NCI-H1417 (cell line): ENCODE data around the gene MTMR3.

Source experiments
- DNase-seq, 3 experiments: peaks; one replicate each; lab custom pipeline; 2025; lab: John Stamatoyannopoulos, UW

The MTMR3 gene

DNA sequence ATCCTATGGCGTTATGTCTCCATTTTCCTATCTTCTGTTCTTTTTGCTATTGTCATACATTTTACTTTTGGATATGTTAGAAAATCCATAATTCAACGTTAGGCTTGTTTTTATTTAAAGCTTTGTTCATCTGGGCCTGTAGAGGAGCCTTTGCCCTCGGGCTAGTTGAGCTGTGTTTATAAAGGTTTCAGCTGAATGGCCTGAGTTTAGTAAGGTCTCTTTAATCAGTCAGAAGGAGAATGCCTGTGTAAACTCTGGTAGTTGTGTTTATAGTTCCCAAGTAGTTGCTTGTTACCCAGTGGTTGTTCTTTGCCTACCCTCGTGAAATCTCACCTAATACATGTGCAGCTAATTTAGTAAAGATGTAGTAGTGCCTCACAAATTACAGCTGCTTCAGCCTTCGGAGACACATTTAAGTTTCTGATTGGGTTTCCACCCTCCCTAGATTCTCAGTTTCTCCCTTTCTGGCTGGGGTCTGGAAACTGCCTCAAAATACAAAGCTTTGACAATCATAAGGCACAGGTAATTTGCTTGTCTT, 33.1 kb downstream of the MTMR3 start:
- DNase-seq, result peak in 1 of 3 experiments; percentile 2

DNA sequence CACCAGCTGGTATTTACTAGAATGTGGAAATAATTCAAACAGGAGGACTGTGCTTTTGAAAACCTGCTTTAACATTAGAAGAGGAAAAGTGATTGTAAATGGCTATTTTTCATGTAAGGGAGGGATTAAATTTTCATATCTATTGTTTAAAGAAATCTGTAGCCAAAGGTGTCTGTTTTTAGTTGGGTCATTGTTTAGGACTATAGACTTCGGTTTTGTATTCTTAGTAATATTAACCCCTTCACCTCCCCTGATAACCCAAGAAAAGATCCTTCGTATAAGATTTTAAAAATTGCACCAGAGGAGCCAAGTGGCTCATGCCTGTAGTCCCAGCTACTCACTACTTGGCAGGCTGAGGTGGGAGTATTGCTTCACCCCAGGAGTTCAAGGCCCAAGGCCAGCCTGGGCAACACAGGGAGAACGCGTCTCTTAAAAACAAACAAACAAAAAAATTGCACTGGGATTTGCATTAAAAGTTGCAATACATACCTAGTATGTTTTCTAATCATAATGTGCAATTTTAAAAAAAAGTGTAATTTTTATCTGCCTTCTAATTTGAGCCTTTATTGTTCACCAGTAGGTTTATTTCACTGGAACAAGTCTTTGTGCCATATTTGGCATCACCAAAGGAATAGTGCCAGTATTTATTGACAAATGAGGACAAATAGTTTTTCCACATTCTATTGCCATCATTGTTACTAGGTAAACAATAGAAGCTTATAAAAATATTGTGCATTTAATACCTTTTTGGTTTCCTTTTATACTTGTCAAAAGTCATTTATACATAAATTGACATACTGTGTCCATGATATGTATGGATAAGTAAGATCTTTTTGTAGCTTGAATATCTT, 34.3 kb downstream of the MTMR3 start:
- DNase-seq, result no peak

DNA sequence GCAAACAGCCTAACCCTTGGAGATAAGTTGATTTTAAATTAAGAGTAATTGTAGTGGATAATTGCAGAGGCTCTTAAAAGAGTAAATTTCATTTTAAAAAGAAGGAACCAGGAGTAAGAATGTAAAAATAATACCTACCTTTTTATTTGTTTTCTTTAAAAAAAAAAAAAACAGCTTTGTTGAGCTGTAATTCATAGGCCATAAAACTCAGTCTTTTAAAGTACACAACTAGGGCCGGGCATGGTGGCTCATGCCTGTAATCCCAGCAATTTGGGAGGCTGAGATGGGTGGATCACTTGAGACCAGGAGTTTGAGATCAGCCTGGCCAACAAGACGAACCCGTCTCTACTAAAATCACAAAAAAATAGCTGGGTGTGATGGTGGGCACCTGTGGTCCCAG, 42.4 kb downstream of the MTMR3 start:
- no peak for DNase-seq

DNA sequence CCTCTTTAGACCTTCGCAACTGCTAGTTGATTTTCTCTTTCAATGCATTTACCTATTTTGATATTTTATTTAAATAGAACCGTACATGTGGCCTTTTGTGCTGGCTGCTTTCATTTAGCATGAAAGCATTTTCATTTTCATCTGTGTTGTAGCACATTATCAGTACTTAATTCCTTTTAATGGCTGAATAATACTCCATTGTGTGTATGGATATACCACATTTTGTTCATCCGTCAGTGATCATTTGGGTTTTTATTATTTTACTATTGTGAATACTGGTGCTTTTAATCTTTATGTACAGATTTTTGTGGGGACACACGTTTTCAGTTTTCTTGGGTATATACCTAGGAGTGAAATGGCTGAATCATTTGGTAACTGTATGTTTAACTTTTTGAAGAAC, 43.1 kb downstream of the MTMR3 start:
- DNase-seq, result no peak

DNA sequence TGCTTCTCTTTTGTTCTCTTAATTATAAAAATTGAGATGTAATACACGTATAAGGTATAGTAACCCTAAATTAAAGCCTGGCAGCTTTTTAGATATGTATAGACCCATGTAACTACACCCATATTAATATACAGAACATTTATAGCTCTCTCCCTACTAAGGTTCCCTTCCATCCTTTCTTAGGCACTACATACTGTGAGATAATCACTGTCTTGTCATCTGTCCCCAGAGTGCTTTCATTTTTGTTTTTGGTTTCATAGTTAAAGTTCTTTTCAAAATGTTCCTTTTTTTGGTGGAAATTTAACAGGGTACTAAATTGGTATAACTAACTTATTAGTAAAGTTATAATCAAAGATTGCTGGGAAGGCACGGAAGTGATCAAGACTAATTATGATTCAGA, 49.2 kb downstream of the MTMR3 start:
- DNase-seq, result no peak

DNA sequence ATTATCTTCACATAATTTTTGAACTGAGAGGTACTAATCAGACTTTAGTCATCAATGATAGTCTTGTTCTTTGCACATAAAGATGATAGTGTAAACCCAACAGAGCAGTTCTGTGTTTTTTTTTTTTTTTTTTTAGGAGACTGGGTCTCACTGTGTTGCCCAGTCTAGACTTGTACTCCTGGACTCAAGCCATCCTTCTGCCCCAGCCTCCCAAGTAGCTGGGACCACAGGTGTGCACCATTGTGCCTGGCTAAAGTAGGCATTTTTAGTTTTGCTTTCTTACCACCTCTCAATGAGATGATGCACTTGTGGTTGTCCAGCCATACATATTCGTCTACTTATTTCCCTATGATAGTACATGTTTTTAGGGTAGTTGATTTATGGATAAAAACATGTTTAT, 50.6 kb downstream of the MTMR3 start:
- no peak for DNase-seq

DNA sequence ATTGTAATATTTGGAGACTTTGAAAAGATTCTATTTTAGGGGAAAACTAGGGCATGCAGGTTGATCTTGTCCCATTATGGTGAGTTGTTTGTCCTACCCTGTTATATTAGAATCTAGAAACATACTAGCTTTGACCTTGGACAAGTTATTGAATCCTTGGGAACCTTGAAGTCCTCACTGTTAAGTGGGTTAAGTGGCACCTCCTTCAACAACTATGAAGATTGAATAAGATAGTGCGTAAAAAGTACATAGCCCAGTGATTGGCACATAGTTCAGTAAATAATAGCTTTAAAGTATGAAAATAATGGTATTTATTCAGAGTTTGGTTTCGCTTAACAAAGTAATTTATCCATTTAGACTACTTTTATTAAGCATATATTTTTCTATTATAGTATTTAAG, 51.6 kb downstream of the MTMR3 start:
- no peak for DNase-seq

DNA sequence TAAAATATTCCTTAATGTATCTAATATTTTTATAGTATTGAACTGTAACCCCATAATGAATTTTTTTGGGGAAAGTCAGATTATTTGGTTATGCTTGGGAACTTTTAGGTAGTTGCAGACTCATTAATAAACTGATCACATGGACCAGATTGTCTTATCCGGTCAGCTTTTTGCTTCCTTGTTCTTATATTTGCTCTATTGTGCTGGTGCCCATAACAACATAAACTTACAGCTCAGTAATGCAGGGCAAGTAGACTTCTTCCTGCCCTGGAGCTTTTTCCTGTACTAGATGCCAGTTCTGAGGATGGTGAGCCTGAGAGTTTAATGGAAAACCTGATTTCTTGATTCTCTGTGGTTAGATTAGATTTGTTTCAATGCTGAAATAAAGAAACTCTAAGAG, 53.2 kb downstream of the MTMR3 start:
- DNase-seq, result no peak

DNA sequence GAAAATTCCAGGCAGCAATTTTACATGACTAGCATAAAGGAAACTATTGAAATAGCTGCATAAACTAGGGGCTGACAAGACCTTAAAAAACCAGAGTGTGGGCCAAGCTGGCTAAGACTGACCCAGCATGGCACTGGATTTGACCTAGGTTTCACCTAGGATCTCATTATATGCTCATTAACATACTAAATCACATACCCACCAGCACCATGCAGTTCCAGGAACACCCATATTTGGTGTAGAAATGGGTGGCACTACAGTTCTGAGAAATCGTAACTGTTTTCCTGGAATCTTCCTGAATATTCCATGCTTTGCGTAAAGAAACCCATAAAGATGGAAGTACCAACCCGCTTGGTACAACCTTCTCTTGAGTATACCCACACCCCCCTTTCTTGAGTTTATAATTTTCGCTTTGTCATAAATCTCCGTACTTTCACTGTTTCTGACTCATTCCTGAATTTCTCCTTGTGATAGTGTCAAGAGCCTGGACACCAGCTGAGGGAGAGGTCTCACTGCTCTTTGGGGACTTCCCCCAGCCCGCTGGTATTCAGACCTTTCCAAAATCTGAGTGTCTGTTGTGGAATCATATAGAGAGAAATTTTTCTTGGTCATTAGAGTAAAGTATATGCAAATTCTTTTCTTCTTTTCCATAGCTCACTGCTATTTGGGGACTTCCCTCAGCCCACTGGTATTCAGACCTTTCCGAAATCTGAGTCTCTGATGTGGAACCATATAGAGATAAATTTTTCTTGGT, 55.1 kb downstream of the MTMR3 start:
- DNase-seq, result no peak

DNA sequence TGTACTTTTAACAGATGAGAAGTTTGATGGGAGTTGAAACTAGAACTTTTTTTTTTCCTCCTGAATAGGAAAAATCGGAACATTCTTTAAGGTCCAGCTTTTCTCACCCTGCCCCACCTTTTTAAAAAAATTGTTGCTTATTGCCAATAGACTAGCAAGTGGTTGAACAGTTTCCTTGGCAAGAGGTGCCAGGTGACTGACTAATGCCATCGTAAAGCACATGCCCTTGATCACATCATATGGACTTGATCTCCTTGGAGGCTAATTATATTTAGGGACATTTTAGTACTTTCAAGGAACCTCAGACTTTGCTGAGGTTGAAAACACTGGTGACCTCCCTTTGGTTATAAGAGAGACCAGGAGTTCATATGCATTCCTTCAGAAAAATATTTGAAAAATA, 57.6 kb downstream of the MTMR3 start:
- no peak for DNase-seq

DNA sequence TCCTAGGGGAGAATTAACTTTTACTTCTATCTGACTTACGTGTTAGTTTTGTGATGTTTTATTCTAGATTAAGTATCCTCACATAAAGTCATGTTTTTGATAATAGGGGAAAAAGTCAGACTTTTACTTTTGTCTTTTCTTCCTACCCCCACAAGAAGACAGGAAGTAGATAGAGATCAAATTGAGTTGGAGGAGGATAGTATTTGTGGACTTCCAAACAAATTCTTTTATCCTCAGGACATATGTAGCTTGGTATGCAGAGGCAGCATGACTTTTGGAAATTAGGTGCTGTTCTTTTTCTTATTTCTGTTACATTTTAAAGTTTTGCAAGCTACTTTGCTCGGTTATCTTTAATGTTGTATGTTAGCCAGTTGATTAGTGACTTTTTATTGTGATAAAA, 61.4 kb downstream of the MTMR3 start:
- no peak for DNase-seq

DNA sequence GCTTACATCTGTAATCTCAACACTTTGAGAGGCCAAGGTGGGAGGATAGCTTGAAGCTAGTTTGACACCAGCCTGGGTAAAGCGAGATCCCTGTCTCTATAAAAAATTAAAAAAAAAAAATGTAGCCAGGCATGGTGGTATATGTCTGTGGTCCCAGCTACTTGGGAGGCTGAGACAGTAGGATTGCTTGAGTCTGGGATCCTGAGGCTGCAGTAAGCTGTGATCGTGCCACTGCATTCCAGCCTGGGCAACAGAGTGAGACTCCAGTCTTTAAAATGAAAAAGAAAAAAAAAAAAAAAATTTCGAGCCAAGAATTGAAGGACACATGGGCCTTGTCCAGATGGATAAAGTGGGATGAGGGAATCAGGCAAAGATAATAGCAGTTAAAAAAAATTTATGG, 62.5 kb downstream of the MTMR3 start:
- DNase-seq, result no peak

DNA sequence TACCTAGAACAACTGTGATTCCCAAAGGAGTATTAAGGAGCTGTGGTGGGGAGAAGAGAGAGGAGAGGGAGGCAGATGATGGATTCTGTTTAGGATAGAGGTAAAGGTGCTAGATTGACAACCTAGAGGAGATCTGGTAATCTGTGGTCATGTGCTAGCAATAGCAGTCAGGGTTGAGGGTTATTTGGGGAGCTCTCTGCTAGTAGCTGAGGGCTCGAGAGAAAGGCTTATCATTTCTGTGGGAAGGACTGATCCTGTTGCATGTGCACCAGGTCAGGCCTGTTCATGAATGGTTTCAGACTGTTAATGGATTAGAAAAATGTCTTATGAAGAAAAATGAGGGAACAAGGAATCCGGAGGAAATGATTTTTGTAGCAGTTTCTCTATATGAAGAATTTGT, 63.2 kb downstream of the MTMR3 start:
- DNase-seq, result no peak

DNA sequence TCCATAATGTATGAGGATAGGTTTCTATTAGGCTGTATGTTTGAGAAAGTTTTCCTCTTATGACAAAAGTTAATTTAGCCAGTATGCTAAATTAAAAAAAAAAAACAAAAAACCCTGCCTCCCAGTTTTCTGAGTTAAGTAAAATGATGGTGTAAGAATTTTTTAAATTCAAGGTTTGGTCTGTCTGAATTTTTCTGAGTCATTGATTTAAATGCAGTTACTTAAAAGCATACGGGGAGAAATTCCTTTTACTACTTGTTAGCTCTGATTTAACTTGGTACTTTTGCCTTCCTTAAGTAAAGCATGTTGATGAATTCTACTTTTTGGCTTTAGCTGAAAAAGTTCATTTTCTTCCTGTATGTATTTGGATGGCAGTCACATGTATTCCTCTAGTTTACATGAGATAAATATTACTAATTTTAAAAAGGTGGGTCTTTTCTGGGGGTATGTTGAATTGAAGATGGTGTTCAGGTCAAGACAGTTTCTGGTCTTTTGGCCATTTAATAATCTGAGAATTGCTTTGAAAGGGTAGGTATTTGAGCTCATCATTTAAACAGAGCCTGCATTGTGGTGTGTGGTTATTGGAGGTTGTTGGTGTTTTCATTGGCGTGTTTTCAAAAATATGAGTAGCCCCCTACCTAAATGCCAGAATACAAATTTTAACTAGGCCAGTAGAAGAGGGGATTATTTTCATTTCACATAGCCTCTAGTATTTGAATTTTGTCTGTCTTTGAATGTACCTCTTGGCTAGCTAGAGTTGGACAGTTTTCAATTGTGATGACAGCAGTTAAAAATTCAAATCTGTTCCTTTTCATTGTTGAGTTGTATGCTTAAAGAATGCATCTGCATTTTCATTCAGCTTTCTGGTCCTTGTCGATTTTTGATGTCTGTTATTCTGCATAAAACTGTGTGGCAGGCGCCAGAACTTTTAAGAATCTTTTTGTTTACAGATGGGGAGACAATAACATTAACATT, 64.7 kb downstream of the MTMR3 start:
- no peak for DNase-seq

DNA sequence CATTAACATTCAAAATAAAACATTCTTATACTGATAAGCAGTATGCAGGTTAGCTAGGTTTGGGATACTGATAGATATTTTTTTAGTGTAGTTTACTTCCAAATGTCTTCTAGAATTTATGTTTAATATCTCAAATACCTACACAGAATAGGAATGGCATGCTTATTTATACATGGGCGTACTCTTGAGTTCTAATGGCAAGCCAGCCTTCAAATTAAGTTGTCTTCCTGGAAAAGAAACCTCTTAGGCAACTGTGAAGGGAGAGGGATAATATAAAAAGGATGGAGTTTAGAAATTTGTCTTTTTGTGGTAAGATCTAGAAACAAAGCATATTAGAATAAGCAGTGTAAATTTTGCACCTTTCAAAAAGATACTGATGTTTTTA, 65.4 kb downstream of the MTMR3 start:
- no peak for DNase-seq

DNA sequence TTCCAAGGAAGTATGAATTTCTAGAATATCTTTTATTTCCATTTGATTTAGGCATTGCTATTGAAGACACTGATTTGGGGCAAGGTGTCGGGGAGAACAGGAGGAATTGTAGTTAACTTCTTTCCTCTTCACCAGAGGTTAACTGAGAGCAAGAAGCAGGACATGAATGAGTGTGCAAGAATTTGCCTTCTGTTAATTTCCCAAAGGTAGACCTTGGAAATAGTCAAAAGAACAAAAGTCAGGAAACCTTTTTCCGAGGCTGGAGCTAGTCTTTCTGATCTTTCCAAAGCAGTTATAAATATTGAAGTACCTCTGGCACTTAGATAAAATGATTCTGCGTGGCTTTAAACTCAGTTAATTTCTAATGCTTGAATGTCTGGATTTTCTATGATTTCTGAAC, 66.9 kb downstream of the MTMR3 start:
- DNase-seq, result no peak

DNA sequence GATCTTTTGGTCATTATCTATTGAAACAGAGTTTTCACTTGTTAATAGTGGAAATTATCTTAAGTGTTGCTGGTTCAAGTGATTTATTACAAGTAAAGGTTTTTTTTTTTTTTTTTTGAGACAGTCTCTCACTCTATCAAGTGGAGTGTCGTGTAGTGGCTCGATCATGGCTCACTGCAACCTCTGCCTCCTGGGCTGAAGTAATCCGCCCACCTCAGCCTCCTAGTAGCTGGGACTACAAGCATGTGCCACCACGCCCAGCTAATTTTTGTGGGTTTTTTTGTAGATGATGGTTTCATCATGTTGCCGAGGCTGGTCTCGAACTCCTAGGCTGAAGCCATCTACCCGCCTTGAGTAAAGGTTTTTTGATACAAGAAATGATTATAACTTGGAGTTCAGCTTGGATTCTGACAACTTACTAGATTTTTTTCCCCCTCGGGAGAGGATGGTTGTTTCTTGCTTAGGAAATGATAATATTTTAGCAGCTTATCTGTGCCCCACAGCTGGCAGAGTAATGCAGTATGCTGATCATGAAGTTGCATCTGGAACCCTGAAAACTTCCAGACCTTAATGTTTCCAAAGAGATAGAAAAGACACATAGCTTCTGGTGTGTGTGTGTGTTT, 68.9 kb downstream of the MTMR3 start:
- DNase-seq, result no peak

DNA sequence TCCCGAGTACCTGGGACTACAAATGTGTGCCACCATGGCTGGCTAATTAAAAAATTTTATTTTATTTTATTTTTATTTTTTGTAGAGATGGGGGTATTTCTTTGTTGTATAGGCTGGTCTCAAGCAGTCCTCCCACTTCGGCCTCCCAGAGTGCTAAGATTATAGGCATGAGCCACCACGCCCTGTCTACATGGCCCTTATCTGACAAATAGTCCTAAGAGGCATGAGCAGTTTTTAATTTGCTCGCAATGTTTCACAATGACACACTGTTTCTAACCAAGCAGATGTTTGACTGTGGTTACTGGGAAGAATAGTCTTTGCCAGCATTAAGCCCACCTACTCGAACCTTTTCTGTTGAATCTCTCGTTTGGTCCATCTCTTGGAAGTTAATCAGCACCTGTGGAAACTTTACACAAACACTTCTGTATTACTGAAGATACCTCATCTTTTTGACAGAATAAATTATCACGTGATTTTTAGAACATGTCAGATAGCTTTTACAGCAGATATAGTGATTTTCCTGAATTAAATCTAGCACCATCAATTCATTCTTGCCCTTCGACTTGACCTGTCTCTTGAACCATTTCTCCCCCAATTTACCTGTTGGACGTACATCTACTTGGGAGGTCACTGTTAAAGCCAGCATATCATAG, 71.4 kb downstream of the MTMR3 start:
- DNase-seq, result no peak

DNA sequence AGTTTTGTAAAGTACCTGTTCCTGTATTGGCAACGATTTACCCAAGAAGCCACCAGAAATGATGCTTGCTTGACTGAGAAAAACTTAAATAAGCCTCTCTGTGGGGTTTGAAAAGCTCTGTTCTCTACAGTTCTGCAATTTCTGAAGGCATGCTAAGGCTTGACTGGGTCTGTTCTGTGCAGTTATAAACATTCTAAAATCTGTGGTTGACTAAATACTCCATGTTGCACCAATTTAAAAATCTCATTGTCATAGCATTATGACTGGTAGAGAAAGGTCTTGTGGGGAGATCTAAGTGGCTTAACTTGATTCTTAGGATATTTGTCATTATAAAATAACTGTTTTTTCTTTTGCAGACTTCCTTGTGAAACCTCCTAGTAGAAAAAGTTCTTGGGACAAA, 73.7 kb downstream of the MTMR3 start:
- DNase-seq, result no peak

DNA sequence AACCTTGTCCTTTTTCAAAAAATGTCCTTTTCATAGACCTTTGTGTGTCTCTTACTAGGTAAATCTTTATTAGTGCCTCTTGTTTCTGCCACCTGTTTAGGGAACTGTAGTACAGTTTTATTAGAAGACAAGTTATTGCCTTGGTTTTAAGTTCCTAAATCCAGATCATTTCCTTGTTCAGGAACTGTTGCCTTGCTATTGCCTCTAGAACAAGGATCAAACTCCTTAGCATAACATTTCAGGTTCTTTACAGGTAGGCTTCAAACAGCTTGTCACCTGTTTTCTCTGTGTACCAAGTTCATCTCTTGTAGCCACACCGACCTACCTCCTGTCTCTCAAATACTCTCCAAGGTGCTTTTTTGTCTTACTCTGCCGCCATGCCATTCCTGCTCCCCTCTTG, 75.2 kb downstream of the MTMR3 start:
- no peak for DNase-seq

DNA sequence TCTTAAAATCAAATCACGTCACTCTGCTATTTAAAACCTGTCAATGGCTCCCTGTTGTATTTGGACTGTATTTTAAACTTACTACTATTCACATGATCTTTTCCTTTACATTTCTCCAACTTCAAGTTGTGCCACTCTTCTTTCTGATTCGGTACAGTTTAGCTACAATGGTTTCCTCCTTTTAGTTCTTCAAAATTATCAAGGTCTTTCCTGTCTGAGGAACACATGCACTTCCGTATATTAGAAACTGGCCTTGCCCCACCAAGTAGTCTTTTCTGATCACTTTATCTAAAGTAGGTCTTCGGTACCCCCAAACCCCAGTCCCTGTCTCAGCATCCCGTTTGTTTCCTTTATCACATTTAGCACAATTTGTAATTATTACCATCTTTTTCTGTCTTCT, 81.8 kb downstream of the MTMR3 start:
- DNase-seq, result no peak
